Naive thymus-derived CD4-positive, alpha-beta T cell (primary cell): ENCODE data around the gene VAV3. TPM values are rescaled to one million over a fixed set of nuclear protein-coding genes. Genes with fewer than 3 reads are reported as not detected.
A peak's percentile ranks its signal among the peaks of the same experiment; 100 is the strongest.

Experiments
- ATAC-seq: fragments of 150-1000 bp; cut with Tn5 transposase; 2 replicates; pipeline ENCODE4 v1.10.0; 2021; ENCODE audit warnings: mild to moderate bottlenecking, moderate library complexity
- CTCF ChIA-PET: fragments of 350-600 bp; sonication (Branson Sonifier 250); formaldehyde crosslinking; loops from one replicate; lab custom pipeline; 2021; ENCODE audit warnings: antibody characterized with exemption; lab: Charles Lee
- POLR2A ChIA-PET: fragments of 350-600 bp; sonication (Branson Sonifier 250); formaldehyde crosslinking; loops from one replicate; lab custom pipeline; 2021; ENCODE audit warnings: antibody characterized with exemption, inconsistent platforms; lab: Charles Lee
- DNase-seq, 9 donors: peaks; one replicate each; pipeline versions ENCODE4 v3.0.0 to v3.0.0-alpha.2; 2020 to 2022; ENCODE audit warnings: mixed read lengths in 1 of 9
- H3K27ac ChIP-seq: one replicate; pipeline ENCODE4 v1.7.0; 2013; ENCODE audit warnings: mild to moderate bottlenecking, low read depth, low read length, moderate library complexity
- H3K27me3 ChIP-seq, 2 donors: one replicate each; pipeline ENCODE4 v1.7.0; 2013; ENCODE audit warnings: low read length in 2 of 2, mild to moderate bottlenecking in 2 of 2, moderate library complexity in 2 of 2; ENCODE audit not compliant: control insufficient read depth in 2 of 2, insufficient read depth in 2 of 2
- H3K36me3 ChIP-seq, 3 experiments: 1 replicate in 2 of 3; 2 replicates in 1 of 3; pipeline ENCODE4 v1.7.0; 2013; ENCODE audit warnings: low read length in 3 of 3, mild to moderate bottlenecking in 3 of 3, moderate library complexity in 1 of 3; ENCODE audit not compliant: insufficient read depth in 3 of 3, control insufficient read depth in 2 of 3
- H3K4me1 ChIP-seq, 2 donors: one replicate each; pipeline ENCODE4 v1.7.0; 2013; ENCODE audit warnings: low read length in 2 of 2, mild to moderate bottlenecking in 2 of 2, moderate library complexity in 1 of 2; ENCODE audit not compliant: control insufficient read depth in 2 of 2, insufficient read depth in 2 of 2
- H3K4me3 ChIP-seq: 2 replicates; pipeline ENCODE4 v1.7.0; 2013; ENCODE audit warnings: mild to moderate bottlenecking, low read length
- H3K9me3 ChIP-seq, 3 experiments: 1 replicate in 2 of 3; 2 replicates in 1 of 3; pipeline ENCODE4 v1.7.0; 2013; ENCODE audit warnings: low read length in 3 of 3; ENCODE audit not compliant: control insufficient read depth in 2 of 3
- H3K27ac Mint-ChIP-seq, 9 donors: one replicate each; pipeline ENCODE4 v1.8.0; 2020 to 2022; ENCODE audit warnings: mixed read lengths in 9 of 9, mild to moderate bottlenecking in 8 of 9, moderate library complexity in 5 of 9, inconsistent platforms in 2 of 9
- H3K27me3 Mint-ChIP-seq, 5 donors: one replicate each; pipeline ENCODE4 v1.8.0; 2021 to 2022; ENCODE audit warnings: mixed read lengths in 5 of 5, mild to moderate bottlenecking in 1 of 5
- H3K36me3 Mint-ChIP-seq, 5 donors: one replicate each; pipeline ENCODE4 v1.8.0; 2020 to 2022; ENCODE audit warnings: mixed read lengths in 5 of 5, mild to moderate bottlenecking in 3 of 5, inconsistent platforms in 1 of 5
- H3K4me1 Mint-ChIP-seq, 7 donors: one replicate each; pipeline ENCODE4 v1.8.0; 2020 to 2022; ENCODE audit warnings: mixed read lengths in 7 of 7, mild to moderate bottlenecking in 3 of 7, inconsistent platforms in 1 of 7
- H3K4me3 Mint-ChIP-seq, 10 donors: one replicate each; pipeline ENCODE4 v1.8.0; 2020 to 2022; ENCODE audit warnings: mild to moderate bottlenecking in 10 of 10, mixed read lengths in 10 of 10, moderate library complexity in 6 of 10, inconsistent platforms in 2 of 10
- H3K9me3 Mint-ChIP-seq, 11 donors: one replicate each; pipeline ENCODE4 v1.8.0; 2020 to 2022; ENCODE audit warnings: mixed read lengths in 11 of 11, mild to moderate bottlenecking in 4 of 11, inconsistent platforms in 1 of 11, moderate library complexity in 1 of 11
- intact Hi-C, 2 donors: fragments of 100-400 bp; cut with micrococcal nuclease; formaldehyde crosslinking; loops; one replicate each; pipeline ENCODE4 v1.15.1; 2023
- polyA plus RNA-seq, 2 donors: library from polyadenylated mRNA; unstranded; fragments of 300-500 nt; fragmentation: Illumina TruSeq; gene quantifications; one replicate each; pipeline ENCODE4 v1.2.3, GENCODE V29; 2021
- total RNA-seq, 6 experiments: library from RNA in 5 of 6; stranded (reverse) in 5 of 6; gene quantifications; 1 replicate in 5 of 6; 2 replicates in 1 of 6; pipeline ENCODE4 v1.2.3 and lab custom pipeline; 2021 to 2026

Gene VAV3
- total and polyA plus RNA-seq, 7 experiments from 2014 or later, result 1.3 to 23.2 (median 2.7) TPM

- Mint-ChIP-seq H3K4me1 (peaks cover 0 to 40% (median 5%) of the 10 kb centered on the region in 7 donors), H3K4me3 (no peak overlapping the region), H3K36me3 (peaks cover 5 to 17% (median 12%) of the 10 kb centered on the region in 5 donors), H3K27me3 (no peaks in the 10 kb centered on the region), H3K27ac (no peak overlapping the region), H3K9me3 (peaks cover 0 to 22% (median 10%) of the 10 kb centered on the region in 11 donors)
- DNase-seq (no peak), ATAC-seq (no peak)
- Histone ChIP-seq H3K4me3 (no peak overlapping the region), H3K27ac (no peak overlapping the region), H3K27me3 (no peaks in the 10 kb centered on the region), H3K36me3 (no peaks in the 10 kb centered on the region), H3K4me1 (peaks cover 0 to 5% of the 10 kb centered on the region in 2 donors), H3K9me3 (no peaks in the 10 kb centered on the region)
- POLR2A ChIA-PET, result no interaction called here
- CTCF ChIA-PET, result no interaction called here
- intact Hi-C loops, result loop anchor here in 1 of 2 donors (5.0 kb wide), 1 partner anchor 247 kb away; no protein-coding TSS in a partner anchor
Observed at GRCh38 chr1:107879927-107880326, 85.1 kb downstream of the VAV3 start.

GRCh38 chr1:107879346-107879745 is 85.6 kb downstream of the VAV3 start:
- H3K4me3 Mint-ChIP-seq, result no peak overlapping the region
- peaks cover 5 to 17% (median 12%) of the 10 kb centered on the region in 5 donors for H3K36me3 Mint-ChIP-seq
- CTCF ChIA-PET, result no interaction called here
- H3K4me1 Mint-ChIP-seq, result peaks cover 0 to 46% (median 5%) of the 10 kb centered on the region in 7 donors
- no peak overlapping the region for H3K27ac Mint-ChIP-seq
- no peak for DNase-seq
- no peaks in the 10 kb centered on the region for H3K27me3 Mint-ChIP-seq
- no peak for ATAC-seq
- POLR2A ChIA-PET, result no interaction called here
- Histone ChIP-seq H3K27me3 (no peaks in the 10 kb centered on the region), H3K27ac (no peak overlapping the region), H3K4me3 (no peak overlapping the region), H3K4me1 (peaks cover 0 to 5% of the 10 kb centered on the region in 2 donors), H3K36me3 (no peaks in the 10 kb centered on the region), H3K9me3 (no peaks in the 10 kb centered on the region)
- intact Hi-C loops, result no loop called here
- peaks cover 0 to 22% (median 10%) of the 10 kb centered on the region in 11 donors for H3K9me3 Mint-ChIP-seq

GRCh38 chr1:107877745-107878144 is 87.2 kb downstream of the VAV3 start:
- H3K9me3 Mint-ChIP-seq, result peaks cover 0 to 22% (median 10%) of the 10 kb centered on the region in 11 donors
- H3K4me3 ChIP-seq, result no peak overlapping the region
- CTCF ChIA-PET, result interaction anchor here (1.0 kb wide), 1 partner anchor 95 kb away, joined by 3 read pairs; no protein-coding TSS in a partner anchor
- H3K9me3 ChIP-seq, result no peaks in the 10 kb centered on the region
- POLR2A ChIA-PET, result no interaction called here
- H3K27ac Mint-ChIP-seq, result no peak overlapping the region
- no peaks in the 10 kb centered on the region for H3K36me3 ChIP-seq
- H3K27me3 Mint-ChIP-seq, result no peaks in the 10 kb centered on the region
- H3K4me1 ChIP-seq, result peaks cover 0 to 5% of the 10 kb centered on the region in 2 donors
- peaks cover 0 to 56% (median 5%) of the 10 kb centered on the region in 7 donors for H3K4me1 Mint-ChIP-seq
- ATAC-seq (peak; percentile 70), DNase-seq (no peak)
- H3K27ac ChIP-seq, result no peak overlapping the region
- no peak overlapping the region for H3K4me3 Mint-ChIP-seq
- intact Hi-C loops, result no loop called here
- H3K36me3 Mint-ChIP-seq, result peaks cover 5 to 17% (median 12%) of the 10 kb centered on the region in 5 donors
- H3K27me3 ChIP-seq, result no peaks in the 10 kb centered on the region

GRCh38 chr1:107877092-107877491 is 87.9 kb downstream of the VAV3 start:
- ChIA-PET POLR2A (no interaction called here), CTCF (interaction anchor here (1.0 kb wide), 1 partner anchor 95 kb away, joined by 3 read pairs; no protein-coding TSS in a partner anchor)
- Mint-ChIP-seq H3K27me3 (no peaks in the 10 kb centered on the region), H3K36me3 (peaks cover 5 to 17% (median 12%) of the 10 kb centered on the region in 5 donors), H3K27ac (no peak overlapping the region), H3K4me3 (peak overlapping the region in 1 of 10 donors; percentile 40), H3K4me1 (peaks cover 0 to 56% (median 5%) of the 10 kb centered on the region in 7 donors), H3K9me3 (peaks cover 0 to 22% (median 10%) of the 10 kb centered on the region in 11 donors)
- Histone ChIP-seq H3K9me3 (no peaks in the 10 kb centered on the region), H3K4me1 (peaks cover 0 to 5% of the 10 kb centered on the region in 2 donors), H3K4me3 (no peak overlapping the region), H3K27ac (no peak overlapping the region), H3K27me3 (no peaks in the 10 kb centered on the region), H3K36me3 (no peaks in the 10 kb centered on the region)
- peak; percentile 57 for ATAC-seq
- intact Hi-C loops, result no loop called here
- no peak for DNase-seq

GRCh38 chr1:107875689-107876088 is 89.3 kb downstream of the VAV3 start:
- Histone ChIP-seq H3K9me3 (no peaks in the 10 kb centered on the region), H3K36me3 (no peaks in the 10 kb centered on the region), H3K27ac (no peak overlapping the region), H3K4me1 (peaks cover 0 to 8% of the 10 kb centered on the region in 2 donors), H3K4me3 (no peak overlapping the region), H3K27me3 (no peaks in the 10 kb centered on the region)
- POLR2A ChIA-PET, result no interaction called here
- Mint-ChIP-seq H3K27ac (peak overlapping the region in 1 of 9 donors; percentile 10), H3K4me3 (peak overlapping the region in 1 of 10 donors; percentile 12), H3K27me3 (no peaks in the 10 kb centered on the region), H3K36me3 (peaks cover 5 to 17% (median 12%) of the 10 kb centered on the region in 5 donors), H3K9me3 (peaks cover 0 to 22% (median 10%) of the 10 kb centered on the region in 11 donors), H3K4me1 (peaks cover 5 to 56% (median 10%) of the 10 kb centered on the region in 7 donors)
- CTCF ChIA-PET, result interaction anchor here (0.9 kb wide), 1 partner anchor 250 kb away, joined by 3 read pairs; no protein-coding TSS in a partner anchor
- ATAC-seq (no peak), DNase-seq (no peak)
- intact Hi-C loops, result no loop called here

GRCh38 chr1:107874221-107874620 is 90.8 kb downstream of the VAV3 start:
- intact Hi-C loops, result no loop called here
- Histone ChIP-seq H3K9me3 (no peaks in the 10 kb centered on the region), H3K36me3 (no peaks in the 10 kb centered on the region), H3K27me3 (no peaks in the 10 kb centered on the region), H3K27ac (no peak overlapping the region), H3K4me3 (no peak overlapping the region), H3K4me1 (peaks cover 0 to 8% of the 10 kb centered on the region in 2 donors)
- Mint-ChIP-seq H3K4me1 (peaks cover 5 to 62% (median 10%) of the 10 kb centered on the region in 7 donors), H3K4me3 (no peak overlapping the region), H3K36me3 (peaks cover 5 to 21% (median 12%) of the 10 kb centered on the region in 5 donors), H3K27ac (no peak overlapping the region), H3K27me3 (no peaks in the 10 kb centered on the region), H3K9me3 (peaks cover 0 to 25% (median 12%) of the 10 kb centered on the region in 11 donors)
- ChIA-PET POLR2A (no interaction called here), CTCF (no interaction called here)
- ATAC-seq (no peak), DNase-seq (no peak)
